HG03469 (cell line): ENCODE results near the gene TAS2R41.

Experiments used
- ATAC-seq: cut with Tn5 transposase; IDR thresholded peaks from one replicate; pipeline ENCODE4 v1.9.1; 2021; ENCODE audit warnings: mild to moderate bottlenecking, moderate library complexity, moderate number of reproducible peaks; ENCODE audit not compliant: unreplicated experiment

Gene TAS2R41

DNA sequence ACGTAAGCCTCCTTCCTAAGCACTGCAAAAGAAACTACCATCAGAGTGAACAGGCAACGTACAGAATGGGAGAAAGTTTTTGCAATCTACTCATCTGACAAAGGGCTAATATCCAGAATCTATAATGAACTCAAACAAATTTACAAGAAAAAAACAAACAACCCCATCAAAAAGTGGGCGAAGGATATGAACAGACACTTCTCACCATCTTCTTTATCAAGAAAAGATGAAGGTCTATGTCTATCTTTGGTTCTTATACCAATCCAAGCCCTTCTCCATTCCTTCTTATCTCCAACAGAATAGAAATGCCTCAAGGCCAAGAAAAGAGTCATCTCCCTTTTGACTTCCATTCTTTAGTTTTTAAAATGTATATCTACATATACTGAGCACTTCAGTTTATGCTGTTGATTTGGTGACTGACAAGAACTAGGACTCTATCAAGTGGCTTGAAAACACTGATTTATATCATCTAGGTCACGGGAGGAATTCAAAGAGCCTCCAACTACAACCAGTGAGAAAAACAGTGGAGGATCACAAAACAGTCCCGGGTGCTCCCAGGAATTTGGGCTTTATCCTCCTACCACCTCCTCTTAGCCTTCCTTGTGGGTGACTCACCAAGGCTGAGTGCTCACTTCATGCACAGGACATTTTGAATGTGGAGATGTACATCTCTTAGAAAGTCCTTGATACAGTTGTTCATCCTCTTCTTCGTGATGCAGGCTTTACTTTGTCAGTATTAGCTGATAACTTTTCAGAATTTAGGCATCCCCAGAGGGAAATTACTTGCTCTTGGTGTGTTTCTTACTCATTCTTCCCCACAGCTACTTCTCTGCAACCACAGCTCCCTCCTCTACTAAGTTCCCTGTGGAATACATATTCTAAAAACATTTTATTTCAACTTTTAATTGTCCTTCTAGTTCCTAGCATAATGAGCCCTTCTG lies 15.4 kb downstream of the TAS2R41 start:
- ATAC-seq, result no peak

DNA sequence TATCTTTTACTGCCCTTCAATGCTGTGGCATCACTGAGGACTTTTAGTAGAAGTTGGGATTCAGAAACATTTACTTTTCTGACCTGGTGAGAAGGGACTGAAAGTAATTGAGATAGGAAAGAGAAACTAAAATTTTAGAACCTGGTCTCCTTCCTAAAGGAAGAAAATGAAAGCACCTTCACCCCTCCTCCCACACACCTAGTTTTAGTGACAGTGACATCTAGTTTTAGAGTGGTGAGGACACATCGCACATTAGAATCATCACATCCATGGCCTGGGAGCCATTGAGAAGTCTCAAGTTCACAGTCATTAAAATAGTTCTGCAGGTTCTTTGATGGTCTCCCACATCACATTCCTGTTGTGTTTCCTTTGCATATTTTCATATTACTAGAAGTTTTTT lies 16.1 kb downstream of the TAS2R41 start:
- no peak for ATAC-seq

DNA sequence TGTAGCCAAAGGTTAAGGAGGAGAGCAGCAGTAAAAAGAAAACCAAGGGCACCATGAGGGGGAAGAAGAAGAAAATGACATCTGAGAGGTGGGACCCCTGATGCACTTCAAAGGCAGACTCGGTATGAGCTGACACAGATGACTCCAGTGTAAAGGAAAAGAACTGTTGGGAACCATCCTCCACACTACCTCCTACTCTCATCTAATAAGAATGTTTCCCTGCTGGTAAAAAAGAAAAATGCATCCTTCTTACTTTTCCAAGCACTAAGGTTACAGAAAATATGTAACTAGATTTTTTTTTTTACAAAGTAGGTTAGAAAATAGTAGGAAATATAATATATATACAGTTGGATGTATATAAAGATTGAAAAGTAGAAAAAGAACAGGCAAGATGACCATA lies 16.9 kb downstream of the TAS2R41 start:
- ATAC-seq, result no peak

DNA sequence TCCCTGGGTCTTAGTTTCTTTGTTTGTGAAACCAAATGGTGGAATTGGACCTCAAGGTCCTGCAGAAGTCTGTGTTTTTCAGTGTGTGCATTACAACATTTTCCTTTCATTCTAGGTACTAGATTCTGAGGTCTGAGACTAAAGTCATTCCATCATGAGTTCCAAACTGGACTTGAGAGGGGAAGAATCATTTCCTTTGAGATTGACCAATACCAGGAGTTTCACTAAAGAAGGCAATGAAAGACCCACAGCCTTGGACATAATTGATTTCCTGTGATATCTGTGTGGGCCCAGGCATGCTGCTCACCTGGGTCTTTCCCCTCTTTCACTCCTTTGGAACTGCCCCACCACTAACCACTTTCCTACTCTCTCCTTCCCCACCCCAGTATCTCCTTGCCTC lies 18.2 kb downstream of the TAS2R41 start:
- no peak for ATAC-seq

DNA sequence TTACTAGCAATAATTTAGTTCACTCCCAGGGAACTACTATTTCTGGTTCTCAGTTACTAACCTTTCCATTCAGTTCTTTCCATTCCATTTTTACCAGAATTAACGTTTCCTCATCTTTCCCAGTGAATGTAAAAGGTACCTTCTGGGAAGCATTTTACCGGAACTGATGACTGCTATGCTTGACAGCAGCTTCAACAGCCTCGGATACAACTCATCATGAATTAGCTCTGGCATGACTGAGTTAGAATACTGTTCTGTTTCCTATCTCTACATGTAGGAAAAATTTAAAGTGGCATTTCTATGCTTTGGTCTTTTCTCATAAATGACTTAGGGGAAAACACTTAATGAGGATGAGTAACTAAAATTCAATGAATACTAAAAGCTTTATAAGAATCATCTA lies 18.6 kb downstream of the TAS2R41 start:
- ATAC-seq, result no peak

DNA sequence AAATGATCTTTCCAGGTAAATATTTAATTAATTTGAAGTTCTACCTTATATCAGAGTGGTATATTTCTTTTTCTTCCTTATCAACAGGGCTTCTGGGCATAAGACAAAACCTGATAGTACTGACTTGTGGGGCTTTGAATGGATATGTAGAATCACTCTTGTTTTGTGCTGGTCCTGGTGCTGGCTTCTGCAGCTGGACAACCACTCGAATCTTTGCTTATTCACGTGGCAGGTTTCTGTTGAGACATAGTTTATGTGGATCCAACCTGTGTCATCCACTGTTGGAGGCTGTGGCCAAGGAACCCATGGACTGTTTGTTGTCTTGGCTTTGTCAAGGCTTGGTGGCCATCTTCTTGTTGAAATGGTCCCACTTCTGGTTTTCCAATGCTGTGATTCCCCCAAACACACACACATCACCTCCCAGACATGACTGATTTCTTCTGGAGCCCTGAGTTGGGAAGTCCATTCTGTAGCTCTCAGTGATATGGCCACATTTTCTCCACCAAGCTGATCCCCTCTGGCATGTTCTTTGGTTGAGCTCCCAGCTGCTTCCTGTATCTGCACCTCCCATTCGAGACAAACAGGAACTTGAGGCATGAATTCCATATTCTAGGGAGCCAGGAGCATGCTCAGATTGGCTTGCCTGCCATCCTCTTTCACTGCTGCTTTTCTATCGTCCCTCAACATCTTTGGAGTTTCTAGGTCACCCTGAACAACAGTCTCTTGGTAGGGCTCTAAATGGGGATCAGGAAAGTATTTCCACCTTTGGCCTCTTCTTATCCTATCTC lies 19.5 kb downstream of the TAS2R41 start:
- ATAC-seq, result no peak

DNA sequence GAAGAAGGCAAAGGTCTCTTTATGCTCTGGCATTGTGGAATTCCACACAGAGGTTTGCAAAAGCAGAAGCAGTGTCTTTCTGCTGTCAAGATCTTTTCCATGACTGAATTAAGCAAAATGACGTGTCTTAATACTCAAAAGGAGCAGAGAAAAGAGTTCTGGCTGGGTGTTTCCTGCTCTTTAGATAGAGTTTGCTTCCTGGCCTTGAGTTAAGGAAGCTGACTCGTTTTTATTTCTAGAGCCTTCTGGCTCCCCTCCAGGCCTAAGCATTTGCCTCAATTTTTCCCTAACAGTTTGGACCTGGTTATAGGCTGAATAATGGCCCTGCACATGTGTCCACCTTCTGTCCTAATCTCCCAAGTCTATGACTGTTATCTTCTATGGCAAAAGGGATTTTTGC lies 21.6 kb downstream of the TAS2R41 start:
- no peak for ATAC-seq

DNA sequence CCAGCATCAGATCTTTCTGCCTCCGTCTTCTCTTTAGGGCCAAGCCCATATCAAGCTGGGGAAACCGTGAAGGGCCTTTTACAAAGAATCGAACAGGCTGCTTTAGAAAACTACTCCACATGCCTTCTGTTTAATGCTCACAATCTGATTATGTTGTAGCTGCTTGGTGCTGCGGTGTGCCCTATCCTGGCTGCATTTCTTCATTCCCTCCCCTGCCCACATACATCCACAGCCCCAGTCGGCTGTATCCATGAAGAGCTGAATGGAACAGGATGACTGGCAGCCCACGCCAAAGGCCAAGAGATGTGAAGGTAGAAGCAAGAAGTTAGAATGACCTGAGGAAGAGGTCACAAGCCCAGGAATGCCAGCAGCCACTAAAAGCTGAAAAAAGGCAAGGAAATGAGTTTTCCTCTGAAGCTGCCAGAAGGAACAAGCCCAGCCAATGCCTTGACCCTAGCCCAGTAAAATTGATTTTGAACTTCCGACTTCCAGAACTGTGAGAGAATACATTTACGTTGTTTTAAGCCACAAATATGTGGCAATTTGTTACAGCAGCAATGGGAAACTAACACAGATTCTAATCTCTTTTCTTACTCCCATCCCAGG lies 22.2 kb downstream of the TAS2R41 start:
- ATAC-seq, result no peak

DNA sequence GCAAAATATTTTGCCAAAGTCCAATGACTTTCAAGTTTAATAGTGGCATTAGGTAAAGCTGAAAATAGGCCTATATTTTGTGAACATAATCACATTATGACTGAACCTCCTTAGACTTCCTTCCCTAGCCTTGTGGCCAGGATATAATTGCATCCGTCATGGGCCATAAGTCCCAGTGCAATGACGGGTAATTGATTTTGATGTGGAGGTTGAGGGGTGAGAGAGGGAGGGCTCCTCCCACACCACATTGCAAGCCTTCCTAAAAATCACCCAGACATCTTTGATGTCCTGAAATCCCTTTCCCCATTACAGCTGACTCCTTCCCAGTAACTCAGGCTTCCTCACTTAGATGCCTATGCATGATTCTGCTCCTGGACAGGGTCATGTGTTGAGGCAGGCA lies 25.6 kb downstream of the TAS2R41 start:
- no peak for ATAC-seq

DNA sequence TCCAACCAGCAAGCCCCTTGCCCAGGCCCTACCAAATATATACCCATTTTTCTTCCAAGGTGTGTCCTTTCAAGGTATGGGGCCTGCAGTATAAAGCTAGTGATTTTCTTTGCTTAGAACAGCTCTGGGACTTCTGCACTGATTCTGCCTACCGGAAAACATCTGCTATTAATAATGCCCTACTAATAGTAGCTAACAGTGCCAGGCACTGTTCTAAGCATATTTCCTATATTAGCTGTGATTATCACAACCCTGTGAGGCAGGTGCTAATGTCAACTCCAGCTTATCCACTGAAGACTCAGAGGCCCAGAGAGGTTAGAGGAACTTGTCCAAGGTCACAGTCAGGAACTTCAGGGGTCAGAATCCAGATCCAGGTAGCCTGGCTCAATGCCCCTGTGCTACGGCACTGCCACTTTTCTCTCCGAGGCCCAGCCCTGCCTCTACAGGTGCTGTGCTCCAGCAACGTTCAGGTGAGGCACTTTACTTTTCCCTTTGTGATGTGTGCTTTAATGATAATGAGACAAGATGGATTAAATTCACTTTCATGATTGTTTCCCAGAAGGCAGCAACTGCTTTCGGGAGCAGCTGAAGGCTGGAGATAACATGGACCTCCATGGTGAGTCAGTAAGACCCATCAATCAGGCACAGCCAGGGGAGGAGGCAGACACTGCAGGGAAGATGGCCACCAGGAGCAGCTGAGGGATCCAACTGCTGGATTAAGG lies 26.7 kb downstream of the TAS2R41 start:
- ATAC-seq, result no peak

DNA sequence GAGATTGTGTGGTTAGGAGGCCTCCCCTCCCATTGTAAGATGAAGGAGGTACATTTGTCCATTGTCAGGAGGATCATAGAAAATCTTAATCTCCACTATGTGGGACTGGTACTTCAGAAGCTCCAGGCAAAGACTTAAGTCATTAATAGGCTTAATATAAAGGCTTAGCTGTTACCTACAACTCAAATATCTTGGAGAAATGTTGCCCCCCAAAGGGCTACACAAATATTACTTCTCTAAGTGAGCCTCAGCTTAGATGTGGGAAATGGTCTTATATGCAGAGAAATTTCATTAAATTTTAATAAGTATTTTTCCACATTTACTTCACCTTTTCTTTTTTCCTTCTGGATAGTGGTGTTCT lies 27.2 kb downstream of the TAS2R41 start:
- no peak for ATAC-seq

DNA sequence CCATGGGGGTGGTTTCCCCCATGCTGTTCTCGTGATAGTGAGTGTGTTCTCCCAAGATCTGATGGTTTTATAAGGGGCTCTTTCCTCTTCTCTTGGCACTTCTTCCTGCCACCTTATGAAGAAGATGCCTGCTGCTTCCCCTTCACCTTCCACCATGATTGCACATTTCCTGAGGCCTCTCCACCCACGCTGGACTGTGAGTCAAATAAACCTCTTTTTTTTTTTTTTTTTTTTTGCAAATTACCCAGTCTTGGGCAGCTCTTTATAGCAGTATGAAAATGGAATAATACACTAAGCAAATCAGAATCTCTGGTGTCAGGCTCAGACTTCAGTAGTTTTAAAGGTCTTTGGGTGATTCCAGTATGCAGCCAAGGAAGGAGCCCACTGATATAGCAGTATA lies 28.2 kb downstream of the TAS2R41 start:
- ATAC-seq, result no peak

DNA sequence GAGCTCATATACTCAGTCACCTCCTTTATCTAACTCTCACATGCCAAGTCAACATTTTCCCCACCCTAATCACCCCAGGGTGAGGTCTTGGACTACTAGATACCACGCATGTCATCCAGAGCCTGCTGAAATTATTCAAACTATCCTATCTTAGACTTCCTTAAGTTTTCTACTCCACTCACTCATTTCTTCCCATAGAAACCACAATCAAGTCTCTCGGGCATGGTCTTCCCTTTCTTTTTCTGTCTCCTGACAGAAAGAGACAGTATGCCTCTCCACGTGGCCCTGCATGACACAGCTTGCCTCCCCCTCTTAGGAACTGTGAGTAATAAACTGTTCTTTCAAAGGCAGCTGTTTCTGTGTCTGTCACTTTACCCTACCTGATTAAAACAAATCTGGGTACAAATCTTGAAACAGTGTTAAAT lies 29.4 kb downstream of the TAS2R41 start:
- ATAC-seq, result no peak

DNA sequence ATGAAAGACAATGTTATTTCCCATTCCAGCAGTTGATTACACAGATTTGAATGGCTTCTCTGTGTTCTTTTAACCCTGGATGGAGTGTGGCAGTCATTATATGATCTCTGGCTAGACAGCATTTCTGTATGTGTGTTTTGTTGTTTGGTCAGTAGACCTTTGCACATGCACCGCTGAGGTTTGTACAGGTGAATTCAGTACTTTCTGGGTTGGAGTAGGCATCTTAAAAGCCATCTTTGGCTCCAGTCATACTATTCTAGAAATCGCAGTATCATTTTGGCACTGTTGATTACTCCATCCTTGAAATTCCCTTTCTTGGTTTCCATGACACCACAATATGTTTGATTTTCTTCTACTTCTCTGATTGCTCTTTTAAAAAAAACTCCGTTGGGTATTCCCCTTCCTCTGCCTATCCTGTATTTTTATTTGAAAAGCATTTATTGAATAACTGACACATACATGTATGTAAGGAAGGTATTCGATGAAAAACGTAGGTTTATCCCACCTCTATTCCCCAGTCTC lies 29.9 kb downstream of the TAS2R41 start:
- ATAC-seq, result no peak

DNA sequence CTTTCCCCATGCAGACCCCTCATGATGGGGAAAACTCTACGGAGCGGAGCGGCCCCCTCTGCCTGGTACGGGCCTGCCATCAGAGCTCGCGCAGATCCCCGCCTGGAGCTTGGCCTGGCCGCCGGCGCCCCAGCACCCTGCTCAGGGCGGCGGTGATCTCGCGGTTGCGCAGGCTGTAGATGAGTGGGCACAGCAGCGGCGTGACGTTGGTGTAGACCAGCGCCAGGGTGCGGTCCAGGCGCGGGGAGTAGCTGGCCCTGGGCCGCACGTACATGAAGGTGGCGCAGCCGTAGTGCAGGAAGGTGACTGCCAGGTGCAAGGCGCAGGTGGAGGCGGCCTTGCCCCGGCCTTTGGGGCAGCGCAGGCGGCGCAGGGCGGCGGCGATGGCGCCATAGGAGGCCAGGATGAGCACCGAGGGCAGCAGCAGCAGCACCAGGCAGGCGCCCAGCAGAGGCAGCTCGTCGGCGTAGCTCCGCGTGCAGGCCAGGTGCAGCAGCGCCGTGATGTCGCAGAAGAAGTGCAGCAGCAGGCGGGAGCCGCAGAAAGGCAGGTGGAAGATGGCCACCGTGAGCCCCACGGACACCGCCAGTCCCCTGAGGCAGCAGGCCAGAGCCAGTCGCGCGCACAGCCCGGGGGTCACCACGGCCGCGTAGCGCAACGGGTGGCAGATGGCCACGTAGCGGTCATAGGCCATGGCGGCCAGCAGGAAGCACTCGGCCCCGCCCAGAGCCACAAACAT lies 33.4 kb downstream of the TAS2R41 start:
- ATAC-seq, result no peak

DNA sequence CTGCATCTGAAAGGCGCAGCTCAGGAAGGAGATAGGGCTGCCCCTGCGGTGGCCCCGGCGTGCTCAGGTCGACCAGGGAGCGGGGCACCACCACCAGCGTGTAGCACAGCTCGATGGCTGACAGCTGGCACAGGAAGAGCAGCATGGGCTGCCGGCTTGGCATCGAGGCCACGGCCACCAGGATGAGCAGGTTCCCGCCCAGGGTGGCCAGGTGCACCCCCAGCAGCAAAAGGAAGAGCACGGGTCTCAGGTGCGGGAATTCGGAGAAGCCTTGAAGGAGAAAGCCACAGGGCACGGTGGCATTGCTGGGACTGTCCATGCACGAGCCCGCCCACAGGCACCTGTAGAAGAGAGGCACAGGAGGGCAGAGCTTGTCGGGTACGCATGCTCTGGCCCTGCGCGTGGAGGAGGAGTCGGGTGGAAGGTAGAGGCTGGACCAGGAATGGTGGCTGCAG lies 33.9 kb downstream of the TAS2R41 start:
- no peak for ATAC-seq

DNA sequence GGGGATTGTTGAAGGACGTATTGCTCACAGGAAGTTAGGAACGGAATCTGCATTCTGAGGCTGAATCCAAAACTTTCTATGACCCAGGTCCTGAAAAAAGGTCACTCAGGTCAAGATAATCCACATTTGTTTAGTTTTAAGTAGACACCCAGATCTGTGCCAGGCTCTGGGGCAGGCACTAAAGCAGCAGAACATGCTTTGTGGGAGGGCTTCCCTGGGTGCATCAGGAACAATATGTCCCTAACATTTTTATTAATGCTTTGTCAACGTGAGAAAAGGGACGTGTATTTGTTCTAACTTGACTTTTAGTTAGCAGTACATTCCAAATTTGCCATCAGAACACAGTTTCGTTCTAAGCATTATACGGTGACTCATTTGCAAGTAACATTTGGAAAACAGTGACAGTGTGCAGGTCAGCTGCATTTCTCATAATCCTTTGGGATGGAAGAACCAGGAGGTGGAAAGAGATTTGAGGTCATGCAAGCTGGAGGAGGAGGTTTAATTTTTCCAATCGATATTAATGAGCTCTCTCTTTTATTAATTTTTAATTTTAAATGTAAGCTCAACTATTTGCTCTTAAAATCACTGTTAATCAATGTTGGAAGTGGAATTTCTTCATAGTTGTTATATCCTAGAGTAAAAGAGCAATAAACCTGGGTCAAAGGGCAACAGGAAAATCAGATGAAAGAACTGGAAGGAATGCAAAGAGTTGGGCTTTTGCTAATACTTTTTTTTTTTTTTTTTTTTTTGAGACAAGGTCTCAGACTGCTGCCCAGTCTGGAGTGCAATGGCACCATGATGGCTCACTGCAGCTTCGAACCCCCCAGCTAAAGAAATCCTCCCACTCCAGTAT lies 35.0 kb downstream of the TAS2R41 start:
- ATAC-seq, result no peak

DNA sequence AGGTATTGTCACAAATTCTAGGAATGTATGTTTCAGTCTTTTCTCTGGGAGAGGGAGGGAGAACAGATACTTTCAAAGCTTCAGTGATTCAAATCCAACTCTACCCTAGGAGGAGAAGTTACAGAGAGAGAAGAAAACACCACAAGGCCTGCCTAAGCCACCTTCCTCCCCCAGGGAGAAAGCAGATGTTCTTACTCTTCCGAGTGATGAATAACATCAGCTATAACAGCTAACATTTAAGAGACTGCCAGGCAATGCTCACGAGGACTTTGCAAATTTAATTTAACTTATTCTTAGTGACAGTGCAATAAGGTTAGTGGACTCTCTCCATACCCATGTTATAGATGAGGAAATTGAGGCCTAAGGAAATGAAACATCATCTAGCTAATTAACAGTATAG lies 36.8 kb downstream of the TAS2R41 start:
- ATAC-seq, result no peak
